HG02938 (cell line): ENCODE data around the gene DPP6.

Experiments used
- ATAC-seq: cut with Tn5 transposase; IDR thresholded peaks from one replicate; pipeline ENCODE4 v1.9.1; 2021; ENCODE audit warnings: mild to moderate bottlenecking, moderate library complexity; ENCODE audit not compliant: unreplicated experiment

Gene DPP6

GRCh38 chr7:154512121-154512833, 460.1 kb downstream of the DPP6 start:
- no peak for ATAC-seq

- no peak for ATAC-seq
Measured at GRCh38 chr7:154517768-154518167, 465.6 kb downstream of the DPP6 start.

DNA sequence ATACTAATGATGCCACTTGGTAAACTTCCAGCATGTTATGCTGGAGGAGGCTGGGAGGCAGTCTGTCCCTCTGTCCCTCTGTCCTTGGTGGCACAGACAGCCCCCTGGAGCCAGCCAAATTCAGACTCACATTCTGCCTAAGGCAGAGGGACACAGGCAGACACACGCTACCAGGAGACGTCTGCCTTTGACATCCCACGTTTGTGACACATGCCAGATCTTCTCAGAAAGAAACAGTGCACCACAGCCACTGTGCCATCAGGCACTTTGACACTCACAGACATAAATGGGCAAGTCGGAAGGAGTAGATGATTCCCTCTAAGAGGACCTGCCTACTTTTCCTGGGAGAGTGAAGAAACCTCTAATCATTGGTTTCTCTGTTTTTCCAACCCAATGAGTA, 467.0 kb downstream of the DPP6 start:
- ATAC-seq = no peak

DNA sequence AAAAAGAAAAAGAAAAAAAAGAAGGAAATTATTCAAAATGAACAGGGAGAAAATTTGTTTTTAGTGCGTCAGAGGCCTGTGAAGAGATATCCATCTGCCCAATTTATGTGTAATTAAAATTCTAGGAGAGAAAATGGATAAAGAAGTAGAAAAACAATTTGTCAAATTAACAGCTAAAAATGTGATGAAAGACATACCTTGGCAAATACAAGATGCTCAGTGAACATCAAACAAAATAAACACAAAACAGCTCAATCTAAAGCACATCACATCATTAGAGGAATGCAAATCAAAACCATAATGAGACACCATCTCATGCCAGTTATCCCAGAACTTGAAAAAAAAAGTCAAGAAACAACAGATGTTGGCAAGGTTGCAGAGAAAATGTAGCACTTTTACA, 477.9 kb downstream of the DPP6 start:
- no peak for ATAC-seq

DNA sequence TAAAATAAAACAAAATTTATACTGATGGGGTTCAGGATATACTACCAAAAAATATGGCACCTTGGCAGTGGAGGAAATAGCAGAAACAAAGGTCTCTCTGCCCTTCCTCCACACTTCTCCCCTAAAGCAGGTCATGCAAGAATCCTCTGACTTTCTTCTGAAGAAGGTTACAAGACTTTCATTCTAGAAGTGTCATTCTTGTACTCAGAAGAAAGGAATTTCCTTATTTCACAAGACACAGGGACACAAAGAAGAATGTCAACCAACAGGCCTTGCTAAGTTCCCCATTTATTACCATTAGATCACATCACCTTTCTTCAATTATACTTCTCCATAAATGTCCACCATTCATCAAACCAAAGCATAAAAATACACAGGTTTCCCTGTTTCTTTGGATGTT, 480.6 kb downstream of the DPP6 start:
- no peak for ATAC-seq

GRCh38 chr7:154540596-154540995, 488.4 kb downstream of the DPP6 start:
- ATAC-seq = no peak

DNA sequence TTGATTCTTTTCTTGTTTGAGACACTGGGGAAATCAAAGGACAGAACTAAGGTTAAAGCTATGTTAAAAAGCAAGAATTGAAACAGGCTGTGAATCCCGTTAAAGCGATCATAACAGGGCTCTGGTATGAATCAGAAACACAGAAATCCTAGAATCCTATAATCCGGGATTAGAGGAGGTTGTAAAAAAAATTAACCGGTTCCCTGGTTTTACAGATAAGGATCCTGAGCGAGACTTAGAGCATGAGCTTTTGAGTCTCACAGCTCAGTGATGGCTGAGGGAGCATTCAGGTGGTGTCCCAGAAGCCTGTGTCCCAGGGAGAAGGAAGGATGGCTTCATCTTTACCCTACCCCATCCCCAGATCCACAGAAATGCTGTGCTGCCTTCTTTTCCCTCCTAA, 489.4 kb downstream of the DPP6 start:
- ATAC-seq = no peak

DNA sequence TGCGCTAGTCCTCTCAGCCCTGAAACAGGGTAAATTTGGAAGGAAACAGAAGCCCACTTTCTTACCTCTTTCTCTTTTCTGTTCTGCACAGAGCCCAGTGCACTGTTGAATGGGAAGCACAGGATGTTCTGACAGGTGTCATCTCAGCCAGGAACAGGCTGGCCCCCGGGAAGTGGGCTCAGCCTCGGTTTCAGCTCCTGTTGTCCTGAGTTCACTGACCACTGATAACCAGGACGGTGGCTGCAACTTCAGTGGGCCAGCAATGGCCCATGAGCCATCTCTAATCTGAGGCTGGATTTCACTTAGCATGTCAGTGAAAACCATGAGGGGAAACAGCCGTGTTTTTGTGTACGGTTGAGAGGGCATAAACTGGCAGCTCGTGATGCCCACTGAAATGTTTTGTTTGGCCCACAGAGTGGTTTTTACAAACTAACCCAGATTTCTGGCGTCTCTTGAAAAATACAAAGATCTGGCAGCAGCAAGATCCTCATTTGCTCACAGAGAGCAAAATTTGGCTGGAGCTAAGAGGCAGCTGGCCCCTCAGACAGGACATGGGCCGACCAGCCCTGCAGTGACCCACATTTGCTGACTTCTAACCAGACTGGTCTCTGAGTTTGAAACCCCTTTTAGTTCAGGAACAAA, 494.9 kb downstream of the DPP6 start:
- ATAC-seq = no peak

DNA sequence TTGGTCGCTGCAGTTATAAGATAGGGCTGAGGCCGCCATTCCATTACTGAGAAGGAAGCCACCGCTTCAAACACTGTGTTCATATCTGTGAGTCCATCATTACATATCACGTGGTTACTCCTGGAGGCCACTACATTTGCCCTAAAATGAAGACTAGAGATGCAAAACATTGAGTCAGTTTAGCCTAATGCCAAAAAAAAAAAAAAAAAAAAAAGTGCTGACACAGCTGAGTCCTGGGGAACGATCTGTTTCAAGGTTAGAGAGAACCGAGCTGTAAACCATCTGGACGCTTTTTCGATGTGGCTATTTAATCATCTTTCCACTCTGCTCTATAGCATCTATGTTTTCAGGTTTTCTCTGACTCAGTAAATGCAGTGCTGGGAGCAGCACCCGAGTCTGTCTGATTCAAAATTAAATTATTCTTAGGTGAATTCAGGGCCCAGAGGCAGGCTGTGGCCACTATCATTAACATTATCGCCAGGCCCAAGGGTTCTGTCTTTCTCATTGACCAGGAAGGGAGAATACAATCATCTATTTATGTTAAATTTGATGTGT, 501.6 kb downstream of the DPP6 start:
- ATAC-seq = no peak

DNA sequence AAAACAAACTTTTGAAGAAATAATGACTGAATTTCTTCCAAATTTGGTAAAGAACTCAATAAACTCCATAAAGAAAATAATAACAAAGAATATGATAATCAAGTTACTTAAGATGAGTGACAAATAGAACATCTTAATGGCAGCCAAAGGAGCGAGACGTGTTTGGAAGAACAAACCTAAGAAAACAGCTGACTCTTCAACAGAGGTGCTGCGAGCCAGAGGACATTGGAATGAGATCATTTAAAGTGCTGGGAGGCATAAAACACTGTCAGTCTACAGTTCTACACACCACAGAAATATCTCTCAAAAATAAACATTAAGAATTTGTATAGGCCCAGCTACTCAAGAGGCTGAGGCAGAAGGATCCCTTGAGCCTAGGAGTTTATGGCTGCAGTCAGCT, 507.3 kb downstream of the DPP6 start:
- ATAC-seq = no peak

DNA sequence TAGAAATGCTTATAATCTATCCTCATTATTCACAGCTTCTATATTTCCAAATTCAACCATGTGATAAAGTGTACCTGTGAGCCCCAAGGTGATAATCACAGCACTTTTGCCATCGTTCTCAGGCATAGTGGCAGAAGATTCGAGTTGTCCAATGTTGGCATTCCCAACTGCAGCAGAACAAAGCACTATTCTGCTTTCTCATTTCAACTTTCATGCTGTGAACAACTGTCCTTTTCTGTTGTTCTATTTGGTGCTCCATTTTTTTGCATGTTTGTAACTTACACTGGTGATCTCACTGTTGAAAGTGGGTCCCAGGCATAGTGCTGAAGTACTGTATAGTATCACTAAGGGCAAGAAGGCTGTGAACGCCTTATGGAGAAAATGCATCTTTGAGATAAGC, 512.5 kb downstream of the DPP6 start:
- ATAC-seq = no peak

GRCh38 chr7:154566877-154567276, 514.7 kb downstream of the DPP6 start:
- ATAC-seq = no peak

DNA sequence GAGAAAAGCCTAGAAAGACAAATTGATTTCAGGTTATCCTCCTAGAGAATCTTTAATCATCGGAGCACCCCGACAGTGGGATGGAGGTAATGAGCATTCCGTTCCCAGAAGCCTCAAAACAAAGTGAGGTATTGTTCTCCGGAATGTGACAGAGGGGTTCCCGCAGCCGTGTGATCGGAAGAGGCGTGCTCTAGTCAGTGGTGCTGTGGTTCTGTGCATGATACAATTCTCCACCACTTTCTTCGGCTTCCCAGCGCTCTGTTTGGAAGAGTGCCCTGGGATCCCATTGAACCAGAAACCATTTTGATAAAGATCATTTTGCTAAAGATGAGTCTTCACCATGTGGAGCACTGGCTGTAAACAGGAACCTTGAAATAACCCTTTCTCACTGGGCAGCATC, 516.1 kb downstream of the DPP6 start:
- ATAC-seq = no peak

DNA sequence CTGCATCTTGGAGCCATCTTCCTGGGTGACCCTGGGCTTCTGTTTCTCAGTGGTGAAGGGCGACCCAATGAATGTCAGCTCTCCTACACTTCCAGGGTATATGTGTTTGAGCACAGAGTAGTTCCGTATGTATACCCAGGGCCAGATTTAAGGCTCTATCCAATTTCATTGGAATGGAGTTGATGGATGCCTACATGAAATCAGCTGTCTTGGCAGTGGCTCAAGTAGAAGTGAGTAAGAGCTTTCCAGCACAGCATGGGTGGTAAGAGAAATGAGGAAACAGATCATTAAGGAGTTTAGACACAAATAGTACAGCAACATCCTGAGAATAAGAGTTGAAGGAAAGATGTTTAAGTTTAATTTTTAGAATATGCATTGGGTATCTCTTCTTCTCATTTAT, 517.7 kb downstream of the DPP6 start:
- no peak for ATAC-seq

DNA sequence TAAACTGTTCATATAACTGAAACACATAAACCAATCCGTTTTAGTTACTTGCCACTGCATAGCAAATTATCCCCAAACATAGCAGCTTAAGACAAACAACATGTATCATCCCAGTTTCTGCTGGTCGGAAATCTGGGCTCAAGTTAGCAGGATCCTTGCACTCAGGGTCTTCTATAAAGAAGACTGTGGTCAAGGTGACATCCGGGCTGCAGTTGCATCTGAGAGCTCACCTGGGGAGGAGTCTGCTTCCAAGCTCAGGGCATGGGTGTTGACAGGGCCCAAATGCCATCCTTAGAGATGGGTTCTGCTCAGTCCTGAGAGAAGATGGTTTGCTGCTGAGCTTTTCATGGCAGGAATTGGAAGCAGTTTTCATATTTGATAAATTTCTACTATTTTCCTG, 519.6 kb downstream of the DPP6 start:
- ATAC-seq = no peak

- ATAC-seq = no peak
Measured at GRCh38 chr7:154574235-154574634, 522.0 kb downstream of the DPP6 start.

DNA sequence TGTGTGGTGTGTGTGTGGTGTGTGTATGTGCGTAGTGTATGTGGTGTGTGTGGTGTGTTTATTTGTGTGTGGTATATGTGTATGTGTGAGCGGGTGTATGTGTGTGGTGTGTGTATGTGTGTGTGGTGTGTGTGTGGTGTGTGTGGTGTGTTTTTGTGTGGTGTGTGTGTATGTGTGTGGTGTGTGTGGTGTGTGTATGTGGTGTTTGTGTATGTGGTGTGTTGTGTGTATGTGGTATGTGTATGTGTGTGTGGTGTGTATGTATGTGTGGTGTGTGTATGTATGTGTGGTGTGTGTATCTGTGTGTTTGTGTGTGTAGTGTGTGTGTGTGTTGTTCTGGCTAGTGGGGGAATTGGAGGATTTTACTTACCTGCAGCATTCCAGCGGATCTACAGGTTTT, 523.3 kb downstream of the DPP6 start:
- ATAC-seq = no peak

DNA sequence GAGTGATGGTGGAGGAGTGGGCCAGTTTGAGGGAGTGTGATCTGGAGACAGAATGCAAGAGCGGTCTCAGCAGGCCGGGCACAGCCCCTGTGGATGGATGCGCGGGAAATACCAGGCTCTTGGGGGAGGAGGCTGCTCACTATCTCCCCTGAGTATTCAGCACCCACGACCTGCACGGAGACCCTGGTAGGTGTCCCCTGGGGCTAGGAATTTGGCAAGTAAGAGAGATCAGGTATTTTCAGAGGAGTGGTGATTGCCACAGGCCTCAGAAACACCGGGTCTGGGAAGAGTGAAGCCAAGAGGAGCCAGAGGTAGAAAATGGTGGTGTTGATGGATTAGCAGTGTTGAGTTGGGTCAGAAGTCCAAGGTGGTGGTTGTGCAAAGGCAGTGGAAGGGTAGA, 524.4 kb downstream of the DPP6 start:
- ATAC-seq = no peak

GRCh38 chr7:154577141-154577873, 525.1 kb downstream of the DPP6 start:
- no peak for ATAC-seq

DNA sequence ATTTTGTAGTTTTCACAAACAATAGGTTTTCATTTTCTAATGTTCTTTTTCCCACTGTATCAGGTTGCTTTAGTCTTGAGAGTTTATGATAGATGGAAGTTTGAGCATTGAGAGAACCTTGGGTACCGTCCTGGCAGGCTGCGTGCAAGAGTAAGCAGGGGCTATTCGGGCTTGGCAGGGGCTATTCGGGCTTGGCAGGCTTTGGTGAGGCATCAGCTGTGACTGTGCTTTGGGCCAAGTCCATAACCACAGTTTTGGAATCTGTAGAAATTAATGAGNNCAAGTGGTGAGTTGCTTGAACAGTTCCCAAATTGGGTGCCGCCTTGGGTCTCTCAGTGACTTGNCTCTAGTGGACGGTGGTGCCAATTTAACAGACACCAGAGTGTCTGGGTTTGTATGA, 526.1 kb downstream of the DPP6 start:
- no peak for ATAC-seq

GRCh38 chr7:154579711-154580110, 527.5 kb downstream of the DPP6 start:
- ATAC-seq = no peak
